Psoas muscle (tissue), 8 donors: Measurements from ENCODE around the gene APOB. TPM values are rescaled to one million over a fixed set of nuclear protein-coding genes. Genes with fewer than 3 reads are reported as not detected.

Experiments
- ATAC-seq, 4 donors: fragments of 200-7000 bp; cut with Tn5 transposase; one replicate each; pipeline ENCODE4 v1.9.1; 2020; ENCODE audit warnings: moderate library complexity in 3 of 4, mild to moderate bottlenecking in 2 of 4
- DNase-seq, 2 donors: peaks; one replicate each; pipeline ENCODE4 v3.0.0-alpha.2; 2020
- H3K27ac ChIP-seq: fragments of 200-600 bp; one replicate; pipeline ENCODE4 v1.8.0; 2022
- H3K27me3 ChIP-seq, 3 donors: fragments of 200-600 bp in 1 of 3; one replicate each; pipeline versions ENCODE4 v1.6.1 to v1.8.0; 2013 to 2022; ENCODE audit warnings: low read length in 2 of 3, mild to moderate bottlenecking in 2 of 3, moderate library complexity in 1 of 3; ENCODE audit not compliant: insufficient read depth in 3 of 3
- H3K36me3 ChIP-seq, 2 donors: fragments of 200-600 bp in 1 of 2; one replicate each; pipeline versions ENCODE4 v1.6.1 to v1.8.0; 2013 to 2022; ENCODE audit warnings: low read depth in 1 of 2, mild to moderate bottlenecking in 1 of 2, moderate library complexity in 1 of 2; ENCODE audit not compliant: insufficient read depth in 1 of 2
- H3K4me1 ChIP-seq: fragments of 200-600 bp; one replicate; pipeline ENCODE4 v1.8.0; 2022
- H3K4me3 ChIP-seq: fragments of 200-600 bp; one replicate; pipeline ENCODE4 v1.8.0; 2022; ENCODE audit warnings: mild to moderate bottlenecking
- H3K9me3 ChIP-seq: fragments of 200-600 bp; one replicate; pipeline ENCODE4 v1.8.0; 2022
- CTCF ChIP-seq: fragments of 200-600 bp; IDR thresholded peaks from one replicate; pipeline ENCODE4 v1.8.0; 2022; ENCODE audit warnings: antibody characterized with exemption
- WGBS, 3 donors: extraction: QIAGEN DNeasy Blood & Tissue Kit; methylation state at CpG; one replicate each; pipeline versions ENCODE4 v1.1.6 to v1.1.7; 2013; 5-methylcytosine and 5-hydroxymethylcytosine counted together
- intact Hi-C, 2 donors: fragments of 100-400 bp; cut with DNase I; formaldehyde crosslinking; loops; one replicate each; pipeline versions ENCODE4 v1.11.0 to v1.14.2; 2022
- polyA plus RNA-seq, 3 donors: library from polyadenylated mRNA; stranded (reverse); fragments of 200-250 nt; gene quantifications; one replicate each; pipeline ENCODE4 v1.2.3, GENCODE V29; 2013
- total RNA-seq, 4 donors: library from RNA; stranded (reverse); fragmentation: NEBNext Ultra II Directional in 2 of 4; extraction: Animal tissue kit (Norgen Biotek cat#: 25700) in 2 of 4; gene quantifications; one replicate each; pipeline versions ENCODE4 v1.2.1 to v1.2.4, GENCODE V29; 2021 to 2023
- donor health status: healthy with polysubstance abuse.
- donor health status: DM: no; HTN: no; CAD: no; lungs with moderate emphysema.
- donor health status: Bipolar disorder and iron deficiency.
- donor health status: healthy.
- donor health status: DM: yes; HTN: yes; CAD: no.
- donor health status: DM: no; HTN: no; CAD: no.
- donor health status: DM: no; HTN: no; CAD: no.
- donor health status: DM: yes; HTN: yes; CAD: no.

APOB gene
- total and polyA plus RNA-seq, 7 donors = 0.03 to 0.64 (median 0.34) TPM

- Histone ChIP-seq H3K4me1 (peaks cover 5% of the 10 kb centered on the region), H3K4me3 (no peak overlapping the region), H3K27ac (no peak overlapping the region), H3K27me3 (no peaks in the 10 kb centered on the region), H3K9me3 (no peaks in the 10 kb centered on the region), H3K36me3 (no peaks in the 10 kb centered on the region)
- intact Hi-C loops = no loop called here
- DNase-seq (no peak), ATAC-seq (peak in 1 of 4 donors; percentile 40)
- WGBS, 3 donors = 39 to 55% (median 52%) methylated on average over 10 of the region's 10 CpGs
- TF ChIP-seq CTCF = no peak
Observed at GRCh38 chr2:21010813-21011439, 32.9 kb downstream of the APOB start.

- no peak for TF ChIP-seq CTCF
- ATAC-seq = no peak
- intact Hi-C loops = no loop called here
- H3K9me3 ChIP-seq = no peaks in the 10 kb centered on the region
- H3K4me3 ChIP-seq = no peak overlapping the region
- H3K27me3 ChIP-seq = no peaks in the 10 kb centered on the region
- 75 to 77% (median 75%) methylated on average over 2 of the region's 2 CpGs for WGBS, 3 donors
- no peaks in the 10 kb centered on the region for H3K36me3 ChIP-seq
- DNase-seq = no peak
- H3K4me1 ChIP-seq = peaks cover 5% of the 10 kb centered on the region
- no peak overlapping the region for H3K27ac ChIP-seq
Observed at GRCh38 chr2:21009662-21010225, 34.1 kb downstream of the APOB start.

- whole genome bisulfite sequencing, 3 donors = 88 to 94% (median 90%) methylated on average over 7 of the region's 7 CpGs
- no peak for ATAC-seq
- TF ChIP-seq CTCF = no peak
- Histone ChIP-seq H3K27ac (no peak overlapping the region), H3K9me3 (no peaks in the 10 kb centered on the region), H3K4me3 (no peak overlapping the region), H3K4me1 (peaks cover 5% of the 10 kb centered on the region), H3K27me3 (no peaks in the 10 kb centered on the region), H3K36me3 (no peaks in the 10 kb centered on the region)
- intact Hi-C loops = no loop called here
- no peak for DNase-seq
Observed at GRCh38 chr2:21008790-21009661, 34.8 kb downstream of the APOB start.

GRCh38 chr2:21008014-21008789 lies 35.7 kb downstream of the APOB start:
- no peak overlapping the region for H3K4me3 ChIP-seq
- DNase-seq = no peak
- intact Hi-C loops = no loop called here
- peaks cover 5% of the 10 kb centered on the region for H3K4me1 ChIP-seq
- no peak for TF ChIP-seq CTCF
- no peaks in the 10 kb centered on the region for H3K27me3 ChIP-seq
- ATAC-seq = no peak
- no peak overlapping the region for H3K27ac ChIP-seq
- 93 to 94% (median 93%) methylated on average over 9 of the region's 9 CpGs for whole genome bisulfite sequencing, 3 donors
- no peaks in the 10 kb centered on the region for H3K36me3 ChIP-seq
- H3K9me3 ChIP-seq = no peaks in the 10 kb centered on the region
